ENCODE data around the gene HGD.

Gene HGD

GRCh38 chr3:120587332-120587975, 94.6 kb downstream of the HGD start:
- no peak for DNase-seq (ENCODE audit: low spot score)
